SU-DHL-6 (cell line): Measurements from ENCODE around the gene ST14.

Source experiments
- H2AFZ ChIP-seq: fragments of 200-600 bp; sonication (generic); 2 replicates; pipeline ENCODE4 v1.6.1; 2014; ENCODE audit warnings: low read depth, mild to moderate bottlenecking, moderate library complexity, mixed read lengths, antibody characterized with exemption, low read length; ENCODE audit not compliant: severe bottlenecking
- H3F3A ChIP-seq: fragments of 200-600 bp; shearing (Covaris generic); 2 replicates; pipeline ENCODE4 v1.6.0; 2016; ENCODE audit warnings: antibody characterized with exemption, mild to moderate bottlenecking; ENCODE audit not compliant: insufficient read depth
- H3K27ac ChIP-seq: fragments of 200-600 bp; sonication (generic); 2 replicates; pipeline ENCODE4 v1.5.1; 2016; ENCODE audit warnings: low read depth, mild to moderate bottlenecking, low read length, moderate library complexity, mixed read lengths
- H3K27me3 ChIP-seq: fragments of 200-600 bp; sonication (generic), shearing (Covaris generic); 2 replicates; pipeline ENCODE4 v1.6.0; 2014; ENCODE audit warnings: mild to moderate bottlenecking, low read length
- H3K36me3 ChIP-seq: fragments of 200-600 bp; sonication (generic); 2 replicates; pipeline ENCODE4 v1.6.1; 2014; ENCODE audit warnings: mild to moderate bottlenecking, low read length, mixed read lengths
- H3K4me2 ChIP-seq: fragments of 300-600, 200-600 bp; shearing (Covaris generic), sonication (generic); 2 replicates; pipeline ENCODE4 v1.6.0; 2014; ENCODE audit warnings: low read length, low read depth, mild to moderate bottlenecking; ENCODE audit not compliant: poor library complexity, severe bottlenecking
- H3K4me3 ChIP-seq: fragments of 200-600 bp; sonication (generic); 2 replicates; pipeline ENCODE4 v1.5.1; 2014; ENCODE audit warnings: antibody characterized with exemption, low read length, mild to moderate bottlenecking, mixed read lengths; ENCODE audit not compliant: insufficient read depth, poor library complexity, severe bottlenecking
- H3K79me2 ChIP-seq: fragments of 200-600 bp; sonication (generic); 2 replicates; pipeline ENCODE4 v1.6.1; 2014; ENCODE audit warnings: mild to moderate bottlenecking, low read length, moderate library complexity; ENCODE audit not compliant: insufficient read depth
- H3K9ac ChIP-seq: fragments of 200-600 bp; sonication (generic); 2 replicates; pipeline ENCODE4 v1.7.0; 2014; ENCODE audit warnings: mild to moderate bottlenecking, low read length
- H3K9me2 ChIP-seq: fragments of 200-600 bp; sonication (generic); replicated peaks from 2 replicates; pipeline ENCODE4 v1.6.1; 2014; ENCODE audit warnings: low read length; ENCODE audit not compliant: insufficient read depth
- H3K9me3 ChIP-seq: fragments of 200-600 bp; sonication (generic); 2 replicates; pipeline ENCODE4 v1.6.1; 2014; ENCODE audit warnings: low read length, mixed read lengths; ENCODE audit not compliant: insufficient read depth
- H4K20me1 ChIP-seq: fragments of 200-600 bp; sonication (generic); 2 replicates; pipeline ENCODE4 v1.6.1; 2014; ENCODE audit warnings: low read depth, mild to moderate bottlenecking, antibody characterized with exemption, low read length, moderate library complexity, mixed read lengths
- CTCF ChIP-seq: fragments of 200-600 bp; sonication (generic); IDR thresholded peaks from one replicate; pipeline ENCODE4 v1.5.1; 2017; ENCODE audit warnings: antibody characterized with exemption, mild to moderate bottlenecking, low read length, moderate library complexity; ENCODE audit not compliant: insufficient read depth, poor library complexity, severe bottlenecking
- EZH2phosphoT487 ChIP-seq: fragments of 200-600 bp; sonication (generic), shearing (Covaris generic); conservative IDR thresholded peaks from 2 replicates; pipeline ENCODE4 v1.6.1; 2018; ENCODE audit warnings: mild to moderate bottlenecking, antibody characterized with exemption, low read length, moderate library complexity, mixed read lengths

Gene ST14

GRCh38 chr11:130118165-130118564 is 41.4 kb upstream of the ST14 start:
- Histone ChIP-seq H3K4me2 (peak overlapping the region; percentile 78), H3K36me3 (peaks cover 11% of the 10 kb centered on the region; the same call in 1 of the 2 replicates), H3K9ac (peak overlapping the region; percentile 46), H3K79me2 (peaks cover 50% of the 10 kb centered on the region), H4K20me1 (no peaks in the 10 kb centered on the region), H3K27me3 (no peaks in the 10 kb centered on the region), H3K9me2 (no peaks in the 10 kb centered on the region), H3K27ac (peak overlapping the region; percentile 91), H3K4me3 (peak overlapping the region; percentile 24), H3K9me3 (no peaks in the 10 kb centered on the region), H3F3A (peaks cover 50% of the 10 kb centered on the region), H2AFZ (no peak overlapping the region)
- TF ChIP-seq CTCF (no peak), EZH2phosphoT487 (no peak)

- peak overlapping the region; percentile 46 for H3K9ac ChIP-seq
- H3K4me3 ChIP-seq: peak overlapping the region; percentile 24
- no peaks in the 10 kb centered on the region for H3K9me3 ChIP-seq
- no peak overlapping the region for H2AFZ ChIP-seq
- TF ChIP-seq CTCF: no peak
- TF ChIP-seq EZH2phosphoT487: no peak
- H3K4me2 ChIP-seq: peak overlapping the region; percentile 78
- no peaks in the 10 kb centered on the region for H4K20me1 ChIP-seq
- H3K36me3 ChIP-seq: peaks cover 11% of the 10 kb centered on the region; the same call in 1 of the 2 replicates
- peaks cover 50% of the 10 kb centered on the region for H3K79me2 ChIP-seq
- peak overlapping the region; percentile 91 for H3K27ac ChIP-seq
- H3K27me3 ChIP-seq: no peaks in the 10 kb centered on the region
- H3F3A ChIP-seq: peaks cover 47% of the 10 kb centered on the region
- no peaks in the 10 kb centered on the region for H3K9me2 ChIP-seq
Observed at GRCh38 chr11:130118636-130119387, 40.8 kb upstream of the ST14 start.

GRCh38 chr11:130120045-130120444 is 39.5 kb upstream of the ST14 start:
- Histone ChIP-seq H3K79me2 (peaks cover 45% of the 10 kb centered on the region), H3F3A (peaks cover 36% of the 10 kb centered on the region)
- TF ChIP-seq CTCF (no peak), EZH2phosphoT487 (no peak)

More at GRCh38 chr11:130120045-130120444, 39.5 kb upstream of the ST14 start:
- H3K4me2 ChIP-seq: peak overlapping the region; percentile 78
- H3K9me2 ChIP-seq: no peaks in the 10 kb centered on the region
- H3K27ac ChIP-seq: peak overlapping the region; percentile 91
- H2AFZ ChIP-seq: no peak overlapping the region
- H3K9ac ChIP-seq: no peak overlapping the region
- H3K27me3 ChIP-seq: no peaks in the 10 kb centered on the region
- H3K9me3 ChIP-seq: no peaks in the 10 kb centered on the region
- no peak overlapping the region for H3K4me3 ChIP-seq
- H4K20me1 ChIP-seq: no peaks in the 10 kb centered on the region
- H3K36me3 ChIP-seq: peaks cover 11% of the 10 kb centered on the region; the same call in 1 of the 2 replicates
